ENCODE results near the gene C19orf44. TPM values are rescaled to one million over a fixed set of nuclear protein-coding genes. Genes with fewer than 3 reads are reported as not detected.
"Not testable (repeated sequence)": the region's sequence is repeated elsewhere in the genome, so short reads cannot be mapped to it uniquely, and the experiment has no call there.

C19orf44 gene
- polyA plus RNA-seq, 1 donor (not counting 4 experiments of a cell fraction or from before 2014, with no cell fraction given) = 2.7 TPM

DNA sequence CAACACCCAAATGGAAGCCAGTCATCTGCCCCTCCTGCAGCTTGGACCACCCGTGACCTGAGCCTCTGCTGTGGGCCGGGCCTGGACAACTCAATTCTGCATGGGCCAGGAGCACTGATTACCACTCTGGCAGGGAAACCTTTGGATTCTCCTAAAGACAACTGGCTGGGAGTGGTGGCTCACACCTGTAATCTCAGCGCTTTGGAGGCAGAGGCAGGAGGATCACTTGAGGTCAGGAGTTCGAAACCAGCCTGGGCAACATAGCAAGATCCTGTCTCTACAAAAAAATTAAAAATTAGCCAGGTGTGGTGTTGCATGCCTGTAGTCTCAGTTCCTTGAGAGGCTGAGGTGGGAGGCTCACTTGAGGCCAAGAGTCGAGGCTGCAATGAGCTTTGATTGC, 31.0 kb upstream of the C19orf44 start:
- H3K27me3 ChIP-seq (ENCODE audit: control insufficient read depth, extremely low read depth, insufficient read depth, low read length) = no peaks in the 10 kb centered on the region
- TF ChIP-seq CTCF (optimal IDR thresholded peaks at IDR 0.05 in 1 of 3, IDR thresholded peaks at IDR 0.05 in 1 of 3, conservative IDR thresholded peaks at IDR 0.05 in 1 of 3; ENCODE audit: extremely low read depth in 1 of 3, insufficient read depth in 2 of 3, low read length in 3 of 3) (no peak), EZH2 (IDR thresholded peaks at IDR 0.05; ENCODE audit: low read length) (no peak)
- H3K36me3 ChIP-seq (ENCODE audit: control insufficient read depth in 2 of 2, extremely low read depth in 1 of 2, insufficient read depth in 2 of 2, low read length in 2 of 2) = peaks cover 0 to 4% of the 10 kb centered on the region in 2 experiments

GRCh38 chr19:16466802-16467427, 29.3 kb upstream of the C19orf44 start:
- H3K4me2 ChIP-seq (ENCODE audit: control insufficient read depth, extremely low read depth, insufficient read depth, low read depth, low read length); H3K9me3 ChIP-seq (ENCODE audit: control insufficient read depth, low read depth, low read length); H3K36me3 ChIP-seq (ENCODE audit: control insufficient read depth in 2 of 2, extremely low read depth in 1 of 2, insufficient read depth in 2 of 2, low read length in 2 of 2); H3K9ac ChIP-seq (ENCODE audit: control insufficient read depth, extremely low read depth, insufficient read depth, low read length); FAIRE-seq; H3K27ac ChIP-seq (ENCODE audit: control insufficient read depth, insufficient read depth, low read length); dilution Hi-C loops (cut with MboI; ENCODE audit: extremely low pct_ligation_motif_present, low sequenced_read_pairs); H2AFZ ChIP-seq (ENCODE audit: control insufficient read depth, low read length); H3K9me1 ChIP-seq (ENCODE audit: control insufficient read depth, extremely low read depth, insufficient read depth, low read length); DNase-seq (ENCODE audit: low read depth, low spot score); H3K4me3 ChIP-seq (ENCODE audit: control insufficient read depth in 2 of 3, extremely low read depth in 1 of 3, insufficient read depth in 2 of 3, low read depth in 1 of 3, low read length in 3 of 3); H3K27me3 ChIP-seq (ENCODE audit: control insufficient read depth, extremely low read depth, insufficient read depth, low read length): not testable (repeated sequence)
- Histone ChIP-seq H3K4me1 (ENCODE audit: control insufficient read depth, extremely low read depth, insufficient read depth, low read length) (peaks cover 33% of the 10 kb centered on the region), H4K20me1 (ENCODE audit: control insufficient read depth, extremely low read depth, insufficient read depth, low read length) (peaks cover 20% of the 10 kb centered on the region), H3K79me2 (ENCODE audit: control insufficient read depth, insufficient read depth, low read length) (peaks cover 87% of the 10 kb centered on the region)

More for the DNA sequence above, 31.0 kb upstream of the C19orf44 start:
- Histone ChIP-seq H3K4me2 (ENCODE audit: control insufficient read depth, extremely low read depth, insufficient read depth, low read depth, low read length) (no peak overlapping the region), H3K79me2 (ENCODE audit: control insufficient read depth, insufficient read depth, low read length) (peaks cover 91% of the 10 kb centered on the region), H3K9me1 (ENCODE audit: control insufficient read depth, extremely low read depth, insufficient read depth, low read length) (no peaks in the 10 kb centered on the region), H3K4me3 (ENCODE audit: control insufficient read depth in 2 of 3, extremely low read depth in 1 of 3, insufficient read depth in 2 of 3, low read depth in 1 of 3, low read length in 3 of 3) (no peak overlapping the region), H3K9ac (ENCODE audit: control insufficient read depth, extremely low read depth, insufficient read depth, low read length) (no peak overlapping the region), H2AFZ (ENCODE audit: control insufficient read depth, low read length) (no peak overlapping the region), H4K20me1 (ENCODE audit: control insufficient read depth, extremely low read depth, insufficient read depth, low read length) (peaks cover 20% of the 10 kb centered on the region), H3K9me3 (ENCODE audit: control insufficient read depth, low read depth, low read length) (no peaks in the 10 kb centered on the region), H3K27ac (ENCODE audit: control insufficient read depth, insufficient read depth, low read length) (no peak overlapping the region), H3K4me1 (ENCODE audit: control insufficient read depth, extremely low read depth, insufficient read depth, low read length) (peaks cover 26% of the 10 kb centered on the region)
- dilution Hi-C loops (cut with MboI; ENCODE audit: extremely low pct_ligation_motif_present, low sequenced_read_pairs) = no loop called here
- DNase-seq (ENCODE audit: low read depth, low spot score) (no peak), FAIRE-seq (no peak)

DNA sequence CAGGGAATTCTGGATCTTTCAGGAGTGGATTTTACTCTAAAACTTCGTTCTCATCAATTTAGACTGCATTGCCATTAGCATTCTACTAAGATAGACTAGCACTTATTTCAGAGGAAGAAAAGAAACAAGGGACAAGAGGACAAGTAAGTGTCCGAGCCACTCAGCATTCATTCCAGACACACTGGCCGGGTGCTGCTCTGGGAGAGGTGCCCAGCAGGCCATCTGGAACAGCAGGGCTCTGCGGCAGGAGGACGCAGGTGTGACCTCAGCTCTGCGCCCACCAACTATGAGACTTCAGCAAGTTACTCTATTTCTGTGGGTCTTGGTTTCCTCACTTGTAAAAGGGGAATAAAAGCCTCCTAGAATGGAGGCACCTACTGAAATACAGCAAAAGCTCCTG, 28.6 kb upstream of the C19orf44 start:
- Histone ChIP-seq H3K27ac (ENCODE audit: control insufficient read depth, insufficient read depth, low read length) (no peak overlapping the region), H3K36me3 (ENCODE audit: control insufficient read depth in 2 of 2, extremely low read depth in 1 of 2, insufficient read depth in 2 of 2, low read length in 2 of 2) (peaks cover 0 to 4% of the 10 kb centered on the region in 2 experiments), H3K9ac (ENCODE audit: control insufficient read depth, extremely low read depth, insufficient read depth, low read length) (no peak overlapping the region), H3K4me1 (ENCODE audit: control insufficient read depth, extremely low read depth, insufficient read depth, low read length) (peaks cover 27% of the 10 kb centered on the region), H3K27me3 (ENCODE audit: control insufficient read depth, extremely low read depth, insufficient read depth, low read length) (no peaks in the 10 kb centered on the region), H3K4me2 (ENCODE audit: control insufficient read depth, extremely low read depth, insufficient read depth, low read depth, low read length) (no peak overlapping the region), H3K79me2 (ENCODE audit: control insufficient read depth, insufficient read depth, low read length) (peaks cover 81% of the 10 kb centered on the region), H3K9me3 (ENCODE audit: control insufficient read depth, low read depth, low read length) (no peaks in the 10 kb centered on the region), H2AFZ (ENCODE audit: control insufficient read depth, low read length) (no peak overlapping the region), H3K4me3 (ENCODE audit: control insufficient read depth in 2 of 3, extremely low read depth in 1 of 3, insufficient read depth in 2 of 3, low read depth in 1 of 3, low read length in 3 of 3) (no peak overlapping the region), H3K9me1 (ENCODE audit: control insufficient read depth, extremely low read depth, insufficient read depth, low read length) (no peaks in the 10 kb centered on the region), H4K20me1 (ENCODE audit: control insufficient read depth, extremely low read depth, insufficient read depth, low read length) (peaks cover 20% of the 10 kb centered on the region)
- no peak for FAIRE-seq
- TF ChIP-seq EZH2 (IDR thresholded peaks at IDR 0.05; ENCODE audit: low read length) (no peak), CTCF (optimal IDR thresholded peaks at IDR 0.05 in 1 of 3, IDR thresholded peaks at IDR 0.05 in 1 of 3, conservative IDR thresholded peaks at IDR 0.05 in 1 of 3; ENCODE audit: extremely low read depth in 1 of 3, insufficient read depth in 2 of 3, low read length in 3 of 3) (no peak)
- no peak for DNase-seq (ENCODE audit: low read depth, low spot score)
- dilution Hi-C loops (cut with MboI; ENCODE audit: extremely low pct_ligation_motif_present, low sequenced_read_pairs) = no loop called here
